GM12873 (cell line): Measurements from ENCODE around the gene DDX51.

ENCODE experiments used
- TF ChIP-seq, protein P1 (sequence below): IDR thresholded peaks from 2 replicates; pipeline ENCODE4 v1.5.1; 2012; ENCODE audit warnings: low read depth, mild to moderate bottlenecking, moderate library complexity, low read length, control low read depth; ENCODE audit not compliant: insufficient read depth; ENCODE audit errors: missing control alignments

The DDX51 gene

DNA sequence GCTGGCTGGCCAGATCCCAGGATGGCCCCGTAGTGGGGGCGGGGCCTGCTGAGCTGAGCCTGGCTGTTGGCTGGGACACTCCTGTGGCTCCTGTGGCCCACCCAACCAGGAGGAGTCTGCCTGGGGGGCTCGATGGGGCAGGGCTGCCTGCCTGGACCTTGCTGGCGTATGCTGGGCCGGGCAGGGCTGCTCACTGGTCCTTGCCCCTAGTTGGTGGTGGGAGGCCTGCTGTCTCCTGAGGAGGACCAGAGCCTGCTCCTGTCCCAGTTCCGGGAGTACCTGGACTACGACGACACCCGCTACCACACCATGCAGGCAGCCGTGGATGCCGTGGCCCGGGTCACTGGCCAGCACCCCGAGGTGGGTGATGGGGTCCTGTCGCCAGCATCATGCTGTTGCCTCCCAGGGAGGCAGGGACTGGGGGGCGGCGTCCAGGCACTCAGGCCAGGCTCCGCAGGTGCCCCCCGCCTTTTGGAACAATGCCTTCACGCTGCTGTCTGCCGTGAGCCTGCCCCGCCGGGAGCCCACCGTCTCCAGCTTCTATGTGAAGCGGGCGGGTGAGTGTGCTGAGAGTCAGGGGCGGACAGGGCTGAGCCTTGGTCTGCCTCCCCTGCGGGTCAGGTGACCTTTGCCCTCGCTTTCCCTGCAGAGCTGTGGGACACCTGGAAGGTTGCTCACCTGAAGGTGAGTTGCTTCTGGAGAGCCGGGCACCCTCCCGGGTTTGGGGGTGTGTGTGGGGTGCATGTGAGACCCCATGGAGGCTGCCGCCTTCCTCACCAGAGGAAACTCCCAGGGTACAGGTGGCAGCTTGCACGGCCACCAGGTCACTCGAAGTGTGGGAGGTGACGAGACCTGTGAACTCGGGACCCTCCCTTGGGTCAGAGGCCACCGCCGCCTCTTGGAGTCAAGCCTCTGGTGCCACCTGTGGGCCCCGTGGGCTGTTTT, 3.6 kb upstream of the DDX51 start:
- TF ChIP-seq, protein P1, sequence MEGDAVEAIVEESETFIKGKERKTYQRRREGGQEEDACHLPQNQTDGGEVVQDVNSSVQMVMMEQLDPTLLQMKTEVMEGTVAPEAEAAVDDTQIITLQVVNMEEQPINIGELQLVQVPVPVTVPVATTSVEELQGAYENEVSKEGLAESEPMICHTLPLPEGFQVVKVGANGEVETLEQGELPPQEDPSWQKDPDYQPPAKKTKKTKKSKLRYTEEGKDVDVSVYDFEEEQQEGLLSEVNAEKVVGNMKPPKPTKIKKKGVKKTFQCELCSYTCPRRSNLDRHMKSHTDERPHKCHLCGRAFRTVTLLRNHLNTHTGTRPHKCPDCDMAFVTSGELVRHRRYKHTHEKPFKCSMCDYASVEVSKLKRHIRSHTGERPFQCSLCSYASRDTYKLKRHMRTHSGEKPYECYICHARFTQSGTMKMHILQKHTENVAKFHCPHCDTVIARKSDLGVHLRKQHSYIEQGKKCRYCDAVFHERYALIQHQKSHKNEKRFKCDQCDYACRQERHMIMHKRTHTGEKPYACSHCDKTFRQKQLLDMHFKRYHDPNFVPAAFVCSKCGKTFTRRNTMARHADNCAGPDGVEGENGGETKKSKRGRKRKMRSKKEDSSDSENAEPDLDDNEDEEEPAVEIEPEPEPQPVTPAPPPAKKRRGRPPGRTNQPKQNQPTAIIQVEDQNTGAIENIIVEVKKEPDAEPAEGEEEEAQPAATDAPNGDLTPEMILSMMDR: no peak

DNA sequence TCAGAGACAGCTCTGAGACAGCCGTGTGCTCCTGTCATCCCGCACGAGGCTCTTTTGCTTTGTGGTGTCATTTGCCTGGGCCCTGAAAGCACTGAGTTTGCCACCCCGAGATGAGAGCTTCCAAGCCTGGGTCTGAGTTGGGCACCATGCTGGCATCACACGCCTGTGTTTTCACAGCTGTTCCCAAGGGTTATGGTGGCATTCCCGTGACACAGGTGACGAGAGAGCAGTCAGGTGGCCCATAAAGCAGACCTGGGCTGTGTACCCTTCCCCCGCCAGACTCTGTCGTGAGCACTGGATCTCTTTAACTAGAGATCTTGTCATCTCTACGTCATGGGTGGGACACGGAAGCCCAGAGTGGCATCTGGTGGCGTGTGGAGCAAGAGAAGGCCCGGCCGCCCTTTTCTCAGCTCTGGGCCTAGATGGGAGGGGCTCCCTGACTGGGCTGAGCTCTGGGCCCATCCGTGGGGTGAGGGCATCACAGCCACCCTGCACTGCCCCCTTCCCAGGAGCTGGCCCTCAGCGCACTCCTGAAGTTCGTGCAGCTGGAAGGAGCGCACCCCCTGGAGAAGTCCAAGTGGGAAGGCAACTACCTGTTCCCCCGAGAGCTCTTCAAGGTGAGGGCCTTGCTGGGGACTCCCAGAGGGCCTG, 2.8 kb upstream of the DDX51 start:
- TF ChIP-seq, protein P1: no peak

DNA sequence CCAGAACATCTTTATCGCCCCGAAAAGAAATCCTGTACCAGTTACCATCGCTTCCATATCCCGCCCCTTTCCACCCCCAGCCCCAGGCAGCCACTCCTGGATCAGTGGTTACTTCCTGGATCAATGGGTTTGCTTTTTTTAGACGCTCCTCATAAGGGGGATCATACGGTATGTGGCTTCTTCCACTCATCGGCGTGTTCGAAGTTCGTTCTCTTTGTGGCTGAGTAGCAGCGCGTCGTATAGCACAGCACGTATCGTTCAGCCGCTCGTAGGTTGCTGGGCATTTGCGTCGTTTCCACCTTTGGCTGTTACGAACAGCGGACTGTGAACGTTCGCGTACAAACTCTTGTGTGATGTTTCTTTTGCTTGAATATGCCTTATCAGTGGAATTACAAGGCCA, 2.0 kb upstream of the DDX51 start:
- TF ChIP-seq, protein P1: no peak

DNA sequence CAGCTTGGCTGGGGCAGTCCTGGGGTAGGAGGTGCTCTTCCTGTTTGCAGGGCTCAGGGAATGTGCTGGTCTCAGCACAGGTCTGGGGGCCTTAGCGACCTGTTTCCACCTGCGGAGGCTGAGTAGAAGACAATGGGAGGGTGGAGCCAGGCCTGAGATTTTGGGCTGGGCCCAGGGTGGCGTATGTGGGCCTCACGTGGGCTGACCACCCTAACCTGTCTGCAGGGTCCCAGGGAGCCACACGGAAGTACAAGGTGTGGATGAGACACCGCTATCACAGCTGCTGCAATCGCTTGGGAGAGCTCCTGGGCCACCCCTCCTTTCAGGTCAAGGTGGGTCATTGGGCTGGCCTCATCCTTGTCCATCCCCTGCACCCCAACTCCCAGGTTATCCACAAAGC, 1.2 kb upstream of the DDX51 start:
- TF ChIP-seq, protein P1: no peak

DNA sequence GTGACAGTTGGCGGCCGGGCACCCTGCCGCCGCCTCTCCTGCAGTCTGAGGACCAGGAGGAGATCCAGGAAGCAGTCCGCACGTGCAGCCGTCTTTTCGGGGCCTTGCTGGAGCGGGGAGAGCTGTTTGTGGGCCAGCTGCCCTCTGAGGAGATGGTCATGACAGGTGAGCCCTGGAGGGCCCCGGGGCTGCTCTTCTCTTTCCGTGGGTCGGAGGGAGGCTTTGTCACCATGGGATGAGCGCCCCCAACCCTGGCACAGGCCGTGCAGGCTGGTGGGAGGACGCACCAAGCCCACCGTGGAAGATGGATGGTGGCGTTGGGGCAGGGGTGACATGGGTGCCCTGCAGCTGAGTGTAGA, 670 bp upstream of the DDX51 start:
- TF ChIP-seq, protein P1: no peak

DNA sequence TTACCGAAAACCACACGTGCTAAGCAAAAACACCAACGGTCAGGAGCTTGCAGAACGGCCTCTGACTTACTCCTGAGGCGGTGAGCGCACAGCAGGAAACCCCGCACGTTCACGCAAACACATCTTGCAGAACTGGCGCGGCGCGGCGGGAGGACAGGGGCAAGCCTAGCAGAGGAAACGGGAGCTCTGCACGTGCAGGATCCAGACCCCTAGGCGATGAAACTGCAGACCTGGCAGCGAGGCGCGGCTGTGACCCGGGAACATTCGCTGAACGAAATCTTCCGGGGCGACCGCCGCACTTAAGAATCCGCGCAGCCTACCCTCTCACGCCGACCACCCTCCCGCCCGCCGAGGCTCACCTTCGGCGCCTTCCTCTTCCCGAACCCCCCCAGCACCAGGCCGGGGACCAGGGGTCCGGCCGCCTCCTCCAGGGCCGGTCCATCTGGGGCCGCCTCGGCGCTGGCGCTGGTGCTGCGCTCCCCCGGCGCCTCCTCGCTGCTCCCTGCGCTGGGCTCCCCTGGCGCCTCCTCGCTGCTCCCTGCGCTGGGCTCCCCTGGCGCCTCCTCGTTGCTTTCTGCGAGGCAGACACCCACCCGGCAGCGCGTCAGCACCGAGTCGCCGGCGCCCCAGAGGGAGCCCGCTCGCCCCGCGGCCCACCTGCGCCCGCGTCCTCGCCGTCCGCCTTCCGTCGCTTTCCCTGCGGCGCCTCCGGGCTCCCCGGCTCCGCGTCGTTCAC, 615 bp downstream of the DDX51 start:
- TF ChIP-seq, protein P1: no peak

DNA sequence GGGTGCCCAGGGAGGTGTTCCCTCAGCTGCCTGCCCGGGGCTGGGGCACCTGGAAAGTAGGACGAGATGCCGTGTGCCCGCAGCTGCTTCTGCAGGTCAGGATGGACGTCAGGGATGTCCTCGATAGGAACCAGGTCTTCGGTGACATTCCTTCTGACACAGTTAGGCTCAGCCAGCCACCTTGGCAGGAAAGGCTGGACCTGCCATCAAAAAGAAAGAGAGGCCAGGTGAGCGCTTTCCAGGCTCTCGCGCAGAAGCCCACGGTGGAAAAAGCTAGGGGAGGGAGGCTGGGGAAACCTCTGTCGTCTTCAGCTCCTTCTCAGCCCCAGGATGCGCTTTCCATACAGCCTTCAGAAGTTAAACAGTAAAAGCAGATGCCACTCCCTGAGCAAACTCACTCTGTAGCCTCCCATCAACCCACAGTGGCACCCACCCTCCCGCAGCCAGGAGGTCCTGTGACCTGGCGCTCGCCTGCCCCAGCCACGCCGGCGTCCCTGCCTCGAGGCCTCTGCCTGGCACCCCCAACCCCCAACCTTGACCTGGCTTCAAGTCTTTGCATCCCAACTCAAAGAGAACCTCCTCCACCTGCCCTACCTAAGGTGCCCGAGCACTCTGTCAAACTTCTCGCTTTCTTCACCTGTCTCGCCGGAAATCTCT, 1.3 kb downstream of the DDX51 start:
- TF ChIP-seq, protein P1: no peak
